ENCODE results near the gene KCNQ1. TPM values are rescaled to one million over a fixed set of nuclear protein-coding genes. Genes with fewer than 3 reads are reported as not detected.

Gene KCNQ1
- total and polyA plus RNA-seq, 9 of the 15 experiments (the other 6 are each of a cell fraction or from before 2014, with no cell fraction given) = 0.44 TPM; not detected in 8

- TF ChIP-seq, protein P1, sequence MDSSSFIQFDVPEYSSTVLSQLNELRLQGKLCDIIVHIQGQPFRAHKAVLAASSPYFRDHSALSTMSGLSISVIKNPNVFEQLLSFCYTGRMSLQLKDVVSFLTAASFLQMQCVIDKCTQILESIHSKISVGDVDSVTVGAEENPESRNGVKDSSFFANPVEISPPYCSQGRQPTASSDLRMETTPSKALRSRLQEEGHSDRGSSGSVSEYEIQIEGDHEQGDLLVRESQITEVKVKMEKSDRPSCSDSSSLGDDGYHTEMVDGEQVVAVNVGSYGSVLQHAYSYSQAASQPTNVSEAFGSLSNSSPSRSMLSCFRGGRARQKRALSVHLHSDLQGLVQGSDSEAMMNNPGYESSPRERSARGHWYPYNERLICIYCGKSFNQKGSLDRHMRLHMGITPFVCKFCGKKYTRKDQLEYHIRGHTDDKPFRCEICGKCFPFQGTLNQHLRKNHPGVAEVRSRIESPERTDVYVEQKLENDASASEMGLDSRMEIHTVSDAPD (CRISPR knock-in tag; IDR thresholded peaks at IDR 0.05) = no peak
- TF ChIP-seq YY1 (IDR thresholded peaks at IDR 0.05; ENCODE audit: borderline replicate concordance in 1 of 3, control insufficient read depth in 1 of 3, extremely low read depth in 1 of 3, insufficient read depth in 3 of 3, insufficient read length in 1 of 3, insufficient replicate concordance in 2 of 3, low read depth in 1 of 3, low read length in 2 of 3) (no peak), TRIM28 (IDR thresholded peaks at IDR 0.05) (peak; percentile 73; the same call in 1 of the 2 replicates), JUNB (CRISPR knock-in tag; conservative IDR thresholded peaks at IDR 0.05) (no peak), PCBP1 (IDR thresholded peaks at IDR 0.05; ENCODE audit: low read depth, low read length, poor library complexity, severe bottlenecking) (no peak), RBM15 (IDR thresholded peaks at IDR 0.05; ENCODE audit: insufficient read depth, low read length) (no peak), BACH1 (tag; IDR thresholded peaks at IDR 0.05) (no peak), ZNF217 (CRISPR knock-in tag; IDR thresholded peaks at IDR 0.05) (no peak), RCOR1 (IDR thresholded peaks at IDR 0.05; ENCODE audit: borderline replicate concordance in 1 of 2, low read depth in 2 of 2, low read length in 2 of 2) (peak in 1 of 2 experiments; percentile 26; a peak in 1 of 4 replicates)
These were observed 371.1 kb downstream of the KCNQ1 start (continued) for GRCh38 chr11:2815762-2816496.
